Astrocyte (in vitro differentiated cells and primary cell): Measurements from ENCODE around the gene DGCR2. TPM values are rescaled to one million over a fixed set of nuclear protein-coding genes. Genes with fewer than 3 reads are reported as not detected.
"Not testable (repeated sequence)": the region's sequence is repeated elsewhere in the genome, so short reads cannot be mapped to it uniquely, and the experiment has no call there.

Source experiments
- DNase-seq: peaks from one replicate; pipeline ENCODE4 v3.0.0-alpha.2; 2010; ENCODE audit warnings: low read depth
- FAIRE-seq: peaks from 2 replicates; lab custom pipeline; 2011; peaks lifted over from hg19 to GRCh38; lab: Jason Lieb, UNC
- H2AFZ ChIP-seq: 2 replicates; pipeline ENCODE4 v1.6.0; 2012; ENCODE audit warnings: low read depth, low read length, inconsistent platforms
- H3K27ac ChIP-seq: 2 replicates; pipeline ENCODE4 v1.5.1; 2011; ENCODE audit warnings: low read depth, low read length, inconsistent platforms
- H3K27me3 ChIP-seq: 2 replicates; pipeline ENCODE4 v1.6.0; 2011; ENCODE audit warnings: low read length, inconsistent platforms; ENCODE audit not compliant: insufficient read depth
- H3K36me3 ChIP-seq: 2 replicates; pipeline ENCODE4 v1.5.1; 2011; ENCODE audit warnings: low read length, inconsistent platforms; ENCODE audit not compliant: insufficient read depth
- H3K4me1 ChIP-seq: 2 replicates; pipeline ENCODE4 v1.5.1; 2011; ENCODE audit warnings: low read length, inconsistent platforms; ENCODE audit not compliant: insufficient read depth
- H3K4me2 ChIP-seq: 2 replicates; pipeline ENCODE4 v1.6.0; 2012; ENCODE audit warnings: low read length, inconsistent platforms
- H3K4me3 ChIP-seq: 2 replicates; pipeline ENCODE4 v1.5.1; 2011; ENCODE audit warnings: low read depth, mild to moderate bottlenecking, low read length, inconsistent platforms; ENCODE audit not compliant: insufficient read depth
- H3K79me2 ChIP-seq: 2 replicates; pipeline ENCODE4 v1.6.0; 2012; ENCODE audit warnings: mild to moderate bottlenecking, low read length, inconsistent platforms; ENCODE audit not compliant: insufficient read depth
- H3K9ac ChIP-seq: 2 replicates; pipeline ENCODE4 v1.6.0; 2012; ENCODE audit warnings: mild to moderate bottlenecking, low read length, inconsistent platforms
- H3K9me3 ChIP-seq: 2 replicates; pipeline ENCODE4 v1.5.1; 2012; ENCODE audit warnings: low read depth, mild to moderate bottlenecking, low read length, inconsistent platforms; ENCODE audit not compliant: insufficient read depth
- H4K20me1 ChIP-seq: 2 replicates; pipeline ENCODE4 v1.6.0; 2012; ENCODE audit warnings: low read length, inconsistent platforms; ENCODE audit not compliant: insufficient read depth
- H3K27ac Mint-ChIP-seq: one replicate; pipeline ENCODE4 v1.8.0; 2021; ENCODE audit warnings: mild to moderate bottlenecking, mixed read lengths; ENCODE audit not compliant: unreplicated experiment
- H3K27me3 Mint-ChIP-seq: one replicate; pipeline ENCODE4 v1.8.0; 2021; ENCODE audit warnings: low read depth, mixed read lengths; ENCODE audit not compliant: unreplicated experiment
- H3K36me3 Mint-ChIP-seq: one replicate; pipeline ENCODE4 v1.8.0; 2021; ENCODE audit warnings: low read depth, mixed read lengths; ENCODE audit not compliant: unreplicated experiment
- H3K4me1 Mint-ChIP-seq: one replicate; pipeline ENCODE4 v1.8.0; 2021; ENCODE audit warnings: low read depth, mixed read lengths; ENCODE audit not compliant: unreplicated experiment
- H3K4me3 Mint-ChIP-seq: one replicate; pipeline ENCODE4 v1.8.0; 2021; ENCODE audit warnings: mild to moderate bottlenecking, moderate library complexity, mixed read lengths; ENCODE audit not compliant: unreplicated experiment
- H3K9me3 Mint-ChIP-seq: one replicate; pipeline ENCODE4 v1.8.0; 2021; ENCODE audit warnings: mild to moderate bottlenecking, mixed read lengths; ENCODE audit not compliant: unreplicated experiment
- EZH2 ChIP-seq: IDR thresholded peaks from 2 replicates; pipeline ENCODE4 v1.6.1; 2012; ENCODE audit warnings: mild to moderate bottlenecking, low read length, inconsistent platforms; ENCODE audit not compliant: insufficient read depth
- total RNA-seq: library from RNA; stranded (reverse); gene quantifications from 2 replicates; pipeline ENCODE4 v1.2.1, GENCODE V29; 2021

DGCR2 gene
- total RNA-seq, 1 donor from 2014 or later, result 49.4 TPM

DNA sequence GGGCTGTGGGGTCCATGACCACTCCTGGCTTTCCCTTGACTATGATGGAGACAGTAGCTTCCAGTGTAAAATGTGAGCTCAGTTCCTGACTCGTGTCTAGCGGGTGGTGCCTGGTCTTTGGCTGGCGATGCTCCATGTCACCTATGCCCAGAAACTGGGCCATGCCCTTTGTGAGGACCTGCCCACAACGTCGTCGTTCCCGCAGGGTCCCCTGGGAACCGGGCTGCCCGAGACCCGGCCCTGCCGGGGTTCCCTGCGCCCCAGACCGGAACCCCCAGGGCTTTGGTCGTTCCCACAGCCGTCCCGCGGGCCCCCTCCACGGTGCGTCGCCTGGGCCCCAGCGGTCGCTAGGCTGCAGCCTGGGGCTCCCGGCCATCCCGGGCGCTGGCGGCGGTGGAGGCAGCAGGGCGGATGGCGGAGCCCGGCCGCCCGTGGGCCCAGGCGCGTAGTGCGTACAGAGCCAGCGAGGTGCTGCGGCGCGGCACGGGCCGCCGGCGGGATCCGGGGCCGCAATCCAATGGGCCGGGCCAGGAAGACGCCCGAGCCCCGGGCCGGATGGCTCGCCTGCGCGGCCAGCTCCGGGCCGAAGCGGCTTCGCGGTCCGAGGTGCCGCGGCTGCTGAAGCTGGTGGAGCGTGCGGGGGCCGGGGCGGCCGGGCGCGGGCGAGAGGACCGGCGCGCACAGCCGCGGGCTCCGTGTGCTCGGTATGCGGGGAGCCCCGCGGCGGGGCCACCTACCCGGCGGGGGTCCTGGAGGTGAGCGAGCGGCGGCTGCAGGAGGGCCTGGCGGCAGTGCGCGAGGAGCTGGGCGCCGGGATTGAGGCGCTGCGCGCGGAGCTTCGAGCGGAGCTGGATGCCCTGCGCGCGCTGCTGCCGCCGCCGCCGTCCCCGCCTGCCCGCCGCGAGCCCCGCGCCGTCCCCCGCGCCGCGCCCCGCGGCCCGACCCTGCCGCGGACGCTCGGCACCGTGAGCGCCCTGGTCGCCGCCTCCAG is 92.8 kb downstream of the DGCR2 start:
- not testable (repeated sequence) for DNase-seq, H3K27me3 ChIP-seq, H3K27ac ChIP-seq, H3K9me3 Mint-ChIP-seq, H3K36me3 ChIP-seq, H3K4me1 ChIP-seq, H3K27ac Mint-ChIP-seq, H3K9me3 ChIP-seq, H3K4me3 ChIP-seq, H3K4me1 Mint-ChIP-seq, H3K79me2 ChIP-seq, FAIRE-seq, H3K36me3 Mint-ChIP-seq, H3K9ac ChIP-seq, H2AFZ ChIP-seq, H4K20me1 ChIP-seq, H3K4me2 ChIP-seq, H3K4me3 Mint-ChIP-seq
- peak; percentile 49 for TF ChIP-seq EZH2
- H3K27me3 Mint-ChIP-seq, result peaks cover 31% of the 10 kb centered on the region

DNA sequence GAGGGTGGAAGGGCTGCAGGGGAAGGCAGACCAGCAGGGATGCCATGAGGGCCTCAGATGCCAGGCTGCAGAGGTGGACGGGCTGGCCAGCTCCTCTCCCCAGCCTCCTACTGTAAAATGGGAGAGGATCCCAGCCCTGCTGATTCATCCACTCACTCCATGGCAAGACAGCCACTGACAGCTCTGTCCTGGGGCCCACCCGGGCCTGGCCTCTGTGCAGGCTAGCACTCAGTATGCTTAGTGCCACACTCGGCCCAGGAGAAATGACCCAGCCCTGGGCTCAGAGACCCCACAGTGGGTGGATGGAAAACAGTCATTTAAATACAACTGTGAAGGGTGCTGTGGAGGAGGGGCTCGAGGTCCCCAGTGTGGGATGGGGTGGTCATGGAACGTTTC is 94.2 kb downstream of the DGCR2 start:
- H3K9me3 ChIP-seq, H4K20me1 ChIP-seq, H3K9ac ChIP-seq, H3K4me1 Mint-ChIP-seq, DNase-seq, H3K27ac ChIP-seq, H3K4me3 ChIP-seq, H3K36me3 ChIP-seq, H3K9me3 Mint-ChIP-seq, H3K27me3 ChIP-seq, FAIRE-seq, H3K4me1 ChIP-seq, H2AFZ ChIP-seq, H3K79me2 ChIP-seq, H3K27ac Mint-ChIP-seq, H3K4me3 Mint-ChIP-seq, H3K36me3 Mint-ChIP-seq, H3K4me2 ChIP-seq: not testable (repeated sequence)
- peaks cover 29% of the 10 kb centered on the region for H3K27me3 Mint-ChIP-seq

DNA sequence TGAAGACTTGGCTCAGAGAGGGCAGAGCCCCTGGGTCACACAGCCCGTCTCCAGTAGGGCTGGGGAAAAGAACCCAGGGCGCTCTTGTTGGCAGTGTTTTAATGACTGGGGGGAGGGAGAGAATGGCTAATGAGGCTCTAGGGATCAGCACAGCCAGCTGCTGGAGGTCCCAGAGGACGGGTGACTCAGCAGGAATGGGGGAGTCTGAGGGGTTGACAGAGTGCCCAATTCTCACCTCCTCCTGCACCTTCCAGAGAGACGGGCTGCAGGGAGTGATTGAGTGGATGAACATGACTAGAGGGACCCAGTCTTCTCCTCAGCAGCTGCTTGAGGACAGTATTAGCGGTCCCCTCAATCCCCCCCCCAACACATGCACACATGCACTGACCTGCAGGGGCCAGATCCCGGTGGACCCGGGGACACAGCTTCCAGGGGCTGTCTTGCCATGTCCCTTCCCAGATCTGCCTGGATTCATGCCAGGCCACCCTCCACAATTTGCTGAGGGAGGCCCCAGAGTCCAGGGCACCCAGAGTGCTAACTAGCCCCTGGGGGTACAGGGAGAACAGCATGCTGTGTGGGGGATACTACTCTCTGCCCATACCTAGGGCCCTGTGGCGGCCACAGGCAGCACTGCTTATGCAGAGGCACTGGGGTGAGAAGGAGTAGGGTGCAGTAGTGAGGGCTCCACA is 94.7 kb downstream of the DGCR2 start:
- not testable (repeated sequence) for H3K4me2 ChIP-seq, FAIRE-seq, H3K27ac Mint-ChIP-seq, H3K36me3 ChIP-seq, H2AFZ ChIP-seq, H3K27ac ChIP-seq, H3K9me3 Mint-ChIP-seq, H3K9me3 ChIP-seq, DNase-seq, H3K79me2 ChIP-seq, H3K4me3 Mint-ChIP-seq, H3K9ac ChIP-seq, H4K20me1 ChIP-seq, H3K4me1 Mint-ChIP-seq, H3K36me3 Mint-ChIP-seq, H3K4me3 ChIP-seq, H3K4me1 ChIP-seq
- peaks cover 12% of the 10 kb centered on the region for H3K27me3 ChIP-seq
- peaks cover 27% of the 10 kb centered on the region for H3K27me3 Mint-ChIP-seq

DNA sequence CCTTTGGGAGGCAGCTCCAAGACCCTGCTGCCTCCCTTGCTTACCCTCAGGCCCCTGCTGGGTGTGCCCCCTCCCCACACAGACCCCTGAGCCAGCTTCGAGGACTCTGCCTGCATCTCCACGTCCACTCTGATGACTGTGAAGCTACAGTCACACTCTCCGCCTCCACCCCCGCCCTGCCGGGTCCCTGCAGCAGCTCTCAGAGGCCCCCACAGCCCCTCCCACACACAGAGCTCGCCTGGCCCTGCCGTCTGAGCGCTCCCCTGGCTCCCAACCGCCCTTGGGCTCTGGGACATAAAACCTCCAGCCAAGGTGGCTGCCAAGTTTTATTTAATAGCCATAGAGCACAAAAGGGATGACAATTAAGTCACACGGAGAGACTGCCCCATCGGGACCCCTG is 96.1 kb downstream of the DGCR2 start:
- DNase-seq, H3K4me1 Mint-ChIP-seq, H3K36me3 ChIP-seq, H3K9me3 ChIP-seq, H3K9me3 Mint-ChIP-seq, H3K4me1 ChIP-seq, H3K4me2 ChIP-seq, H3K27ac Mint-ChIP-seq, H4K20me1 ChIP-seq, H3K4me3 Mint-ChIP-seq, FAIRE-seq, H3K9ac ChIP-seq, H3K27ac ChIP-seq, H3K36me3 Mint-ChIP-seq, H3K79me2 ChIP-seq, H3K4me3 ChIP-seq, H2AFZ ChIP-seq: not testable (repeated sequence)
- peaks cover 20% of the 10 kb centered on the region for H3K27me3 Mint-ChIP-seq
- peaks cover 15% of the 10 kb centered on the region for H3K27me3 ChIP-seq

DNA sequence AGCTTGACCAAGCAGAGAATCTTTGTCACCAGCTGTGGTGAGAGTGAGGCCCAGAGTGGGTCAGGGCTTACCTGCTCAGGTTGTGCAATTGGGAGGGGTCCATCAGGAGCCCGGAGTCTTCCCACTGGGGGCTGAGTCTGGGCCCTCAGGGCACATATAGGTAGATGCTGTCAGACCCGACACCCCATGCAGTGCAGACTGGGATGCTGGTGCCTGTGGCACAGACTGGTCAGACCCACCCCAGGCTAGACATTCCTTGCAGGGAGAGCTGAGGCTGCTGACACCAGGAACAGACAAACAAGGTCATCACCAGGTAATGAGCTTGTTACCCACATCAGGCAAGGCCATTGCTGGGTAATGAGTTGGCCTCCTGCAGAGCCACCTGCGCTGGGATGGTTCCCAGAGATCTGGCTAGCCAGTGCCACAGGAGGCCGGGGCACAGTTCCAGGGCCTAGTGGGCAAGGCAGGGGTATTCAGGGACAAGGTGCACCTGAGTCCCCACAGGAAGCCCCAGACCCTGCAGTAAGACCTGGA is 97.2 kb downstream of the DGCR2 start:
- FAIRE-seq, result not testable (repeated sequence)

More for the DNA sequence above, 97.2 kb downstream of the DGCR2 start:
- H3K27me3 ChIP-seq, H3K4me1 ChIP-seq, H3K4me2 ChIP-seq, H3K27ac ChIP-seq, H4K20me1 ChIP-seq, H3K4me1 Mint-ChIP-seq, H3K9me3 ChIP-seq, DNase-seq, H3K9ac ChIP-seq, H3K4me3 Mint-ChIP-seq, H2AFZ ChIP-seq, H3K27ac Mint-ChIP-seq, H3K79me2 ChIP-seq, H3K36me3 ChIP-seq, H3K36me3 Mint-ChIP-seq, H3K9me3 Mint-ChIP-seq, H3K4me3 ChIP-seq: not testable (repeated sequence)
- peaks cover 19% of the 10 kb centered on the region for H3K27me3 Mint-ChIP-seq
